Chondrocyte (in vitro differentiated cells): ENCODE data around the gene ARHGAP15. TPM values are rescaled to one million over a fixed set of nuclear protein-coding genes. Genes with fewer than 3 reads are reported as not detected.

Experiments
- DNase-seq: peaks from one replicate; pipeline ENCODE4 v3.0.0; 2021; ENCODE audit warnings: mixed read lengths, low spot score
- H3K27ac Mint-ChIP-seq: one replicate; pipeline ENCODE4 v1.8.0; 2021; ENCODE audit warnings: mild to moderate bottlenecking, moderate library complexity, mixed read lengths; ENCODE audit not compliant: unreplicated experiment
- H3K27me3 Mint-ChIP-seq: 2 replicates; pipeline ENCODE4 v1.8.0; 2021; ENCODE audit warnings: low read depth, mixed read lengths
- H3K36me3 Mint-ChIP-seq: 2 replicates; pipeline ENCODE4 v1.8.0; 2021; ENCODE audit warnings: low read depth, mixed read lengths
- H3K4me1 Mint-ChIP-seq: 2 replicates; pipeline ENCODE4 v1.8.0; 2021; ENCODE audit warnings: low read depth, mild to moderate bottlenecking, mixed read lengths
- H3K4me3 Mint-ChIP-seq: one replicate; pipeline ENCODE4 v1.8.0; 2021; ENCODE audit warnings: mild to moderate bottlenecking, moderate library complexity, mixed read lengths; ENCODE audit not compliant: unreplicated experiment
- H3K9me3 Mint-ChIP-seq: 2 replicates; pipeline ENCODE4 v1.8.0; 2021; ENCODE audit warnings: low read depth, mixed read lengths
- CTCF ChIP-seq: fragments of 200-600 bp; sonication (generic); IDR thresholded peaks from 2 replicates; pipeline ENCODE4 v1.5.0; 2021; ENCODE audit warnings: antibody characterized with exemption, mild to moderate bottlenecking, moderate library complexity
- total RNA-seq: library from RNA; stranded (reverse); gene quantifications from 3 replicates; pipeline ENCODE4 v1.2.1, GENCODE V29; 2021

The ARHGAP15 gene
- total RNA-seq, 1 donor from 2014 or later: 0.42 TPM

GRCh38 chr2:143218621-143219020 lies 89.4 kb downstream of the ARHGAP15 start:
- DNase-seq: no peak
- TF ChIP-seq CTCF: no peak
- Mint-ChIP-seq H3K36me3 (no peaks in the 10 kb centered on the region), H3K9me3 (no peaks in the 10 kb centered on the region), H3K4me1 (no peaks in the 10 kb centered on the region), H3K27ac (no peak overlapping the region), H3K4me3 (no peak overlapping the region), H3K27me3 (peaks cover 15% of the 10 kb centered on the region)

GRCh38 chr2:143219266-143219665 lies 90.0 kb downstream of the ARHGAP15 start:
- H3K4me1 Mint-ChIP-seq: no peaks in the 10 kb centered on the region
- H3K36me3 Mint-ChIP-seq: no peaks in the 10 kb centered on the region
- H3K9me3 Mint-ChIP-seq: no peaks in the 10 kb centered on the region
- no peak overlapping the region for H3K27ac Mint-ChIP-seq
- no peak overlapping the region for H3K4me3 Mint-ChIP-seq
- H3K27me3 Mint-ChIP-seq: peaks cover 14% of the 10 kb centered on the region
- no peak for DNase-seq
- TF ChIP-seq CTCF: no peak

- Mint-ChIP-seq H3K9me3 (no peaks in the 10 kb centered on the region), H3K4me1 (no peaks in the 10 kb centered on the region), H3K4me3 (no peak overlapping the region), H3K27me3 (peaks cover 7% of the 10 kb centered on the region), H3K36me3 (no peaks in the 10 kb centered on the region), H3K27ac (no peak overlapping the region)
- DNase-seq: no peak
- no peak for TF ChIP-seq CTCF
Observed at GRCh38 chr2:143223556-143223955, 94.3 kb downstream of the ARHGAP15 start.

GRCh38 chr2:143225931-143226330 lies 96.7 kb downstream of the ARHGAP15 start:
- H3K27ac Mint-ChIP-seq: no peak overlapping the region
- no peak for TF ChIP-seq CTCF
- H3K36me3 Mint-ChIP-seq: no peaks in the 10 kb centered on the region
- no peaks in the 10 kb centered on the region for H3K4me1 Mint-ChIP-seq
- no peak for DNase-seq
- H3K27me3 Mint-ChIP-seq: peaks cover 7% of the 10 kb centered on the region
- H3K9me3 Mint-ChIP-seq: no peaks in the 10 kb centered on the region
- H3K4me3 Mint-ChIP-seq: no peak overlapping the region

GRCh38 chr2:143226714-143227541 lies 97.7 kb downstream of the ARHGAP15 start:
- no peak for DNase-seq
- TF ChIP-seq CTCF: no peak
- peaks cover 3% of the 10 kb centered on the region for H3K27me3 Mint-ChIP-seq
- no peaks in the 10 kb centered on the region for H3K9me3 Mint-ChIP-seq
- H3K4me3 Mint-ChIP-seq: no peak overlapping the region
- H3K4me1 Mint-ChIP-seq: peaks cover 5% of the 10 kb centered on the region
- H3K36me3 Mint-ChIP-seq: no peaks in the 10 kb centered on the region
- H3K27ac Mint-ChIP-seq: no peak overlapping the region
